Measurements from ENCODE around the gene GFER. TPM values are rescaled to one million over a fixed set of nuclear protein-coding genes. Genes with fewer than 3 reads are reported as not detected.
"Not testable (repeated sequence)": the region's sequence is repeated elsewhere in the genome, so short reads cannot be mapped to it uniquely, and the experiment has no call there.

The GFER gene
- 24.4 and 27.1 TPM in 2 replicates for total RNA-seq

DNA sequence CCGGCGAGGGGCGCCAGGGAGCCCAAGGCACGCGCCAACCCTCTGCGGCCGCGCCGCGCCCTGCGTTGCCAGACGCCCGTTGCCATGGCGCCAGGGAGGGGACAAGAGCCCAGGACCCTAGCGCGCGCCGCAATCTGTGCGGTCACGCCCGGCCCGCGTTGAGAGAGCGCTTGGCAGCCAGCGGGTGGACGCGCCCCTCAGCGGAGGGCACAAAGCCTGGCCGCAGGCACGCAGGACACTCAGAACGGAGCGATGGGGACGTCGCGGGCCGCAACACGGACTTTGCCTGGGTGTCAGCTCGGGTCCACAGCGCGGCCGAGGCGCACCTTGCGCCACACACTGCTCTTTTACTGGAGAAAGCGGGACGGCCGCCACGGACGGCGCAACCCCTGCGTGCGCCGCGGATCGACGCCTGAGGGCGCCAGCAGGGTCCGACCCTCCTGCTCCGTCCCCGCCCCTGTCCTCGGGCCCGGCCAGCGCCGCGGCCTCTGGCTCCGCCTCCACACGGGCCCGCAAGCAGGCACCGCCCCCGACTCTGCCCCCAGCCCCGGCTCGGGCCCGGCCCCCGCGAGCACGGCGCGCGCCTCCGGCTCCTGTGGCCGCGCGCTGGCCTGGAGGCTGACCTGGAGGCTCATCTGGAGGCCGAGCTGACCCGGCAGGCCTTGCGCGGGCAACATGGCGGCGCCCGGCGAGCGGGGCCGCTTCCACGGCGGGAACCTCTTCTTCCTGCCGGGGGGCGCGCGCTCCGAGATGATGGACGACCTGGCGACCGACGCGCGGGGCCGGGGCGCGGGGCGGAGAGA lies at the start of gene GFER:
Gene GFER, plus strand, starts transcription at position 650 of the 803 bp plus-strand sequence. Its CDS starts 26 bp downstream, at position 676.
- intact Hi-C loops (cut with micrococcal nuclease): loop anchor here (1.0 kb wide), 2 partner anchors 8 to 11 kb away; partner anchors contain the start of gene TBL3

DNA sequence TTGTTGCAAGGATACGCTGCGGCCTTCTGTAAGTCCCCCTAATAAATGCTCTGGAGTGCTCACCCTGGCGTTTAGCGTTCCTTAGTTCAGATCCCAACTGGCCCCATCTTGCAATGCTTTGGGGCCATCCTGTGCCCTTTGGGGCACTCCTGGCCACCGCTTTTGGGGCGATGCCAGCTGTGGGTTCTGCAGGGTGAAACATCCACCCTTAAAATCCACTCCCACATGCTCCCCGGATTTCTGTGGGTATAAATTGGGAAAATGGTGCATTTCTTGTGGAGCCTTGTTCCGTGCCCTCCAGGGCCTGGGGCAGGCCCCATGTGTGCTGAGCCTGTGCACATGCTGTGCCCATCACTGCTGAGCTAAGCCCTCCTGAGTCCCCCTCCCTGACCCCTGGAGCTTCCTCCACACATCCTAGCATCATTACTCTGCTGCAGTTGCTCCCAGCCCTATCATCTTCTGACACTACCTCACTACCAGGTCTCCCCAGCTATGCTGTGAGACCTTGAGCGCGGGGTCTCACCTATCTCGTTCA lies 47.0 kb upstream of the GFER start:
- intact Hi-C loops (cut with micrococcal nuclease): no loop called here

DNA sequence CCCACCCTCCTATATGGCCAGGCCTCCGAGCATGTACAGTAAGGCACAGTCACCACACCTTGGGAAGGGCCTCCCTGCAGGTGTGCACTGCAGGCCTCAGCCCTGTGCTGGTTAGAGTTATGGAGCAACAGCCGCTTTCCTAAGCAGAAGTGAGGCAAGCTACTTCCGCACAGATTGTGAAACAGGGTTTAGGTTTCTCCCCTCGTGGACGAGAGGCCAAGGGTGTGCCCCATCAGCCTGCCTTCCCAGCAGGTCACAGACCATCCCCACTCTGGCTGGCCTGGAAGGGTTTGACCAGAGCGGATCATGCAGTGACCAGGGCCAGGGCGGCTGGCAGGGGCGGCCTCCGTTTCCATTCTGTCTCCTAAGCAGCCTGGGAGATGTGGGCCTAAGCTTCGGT lies 45.7 kb upstream of the GFER start:
- intact Hi-C loops (cut with micrococcal nuclease): no loop called here

DNA sequence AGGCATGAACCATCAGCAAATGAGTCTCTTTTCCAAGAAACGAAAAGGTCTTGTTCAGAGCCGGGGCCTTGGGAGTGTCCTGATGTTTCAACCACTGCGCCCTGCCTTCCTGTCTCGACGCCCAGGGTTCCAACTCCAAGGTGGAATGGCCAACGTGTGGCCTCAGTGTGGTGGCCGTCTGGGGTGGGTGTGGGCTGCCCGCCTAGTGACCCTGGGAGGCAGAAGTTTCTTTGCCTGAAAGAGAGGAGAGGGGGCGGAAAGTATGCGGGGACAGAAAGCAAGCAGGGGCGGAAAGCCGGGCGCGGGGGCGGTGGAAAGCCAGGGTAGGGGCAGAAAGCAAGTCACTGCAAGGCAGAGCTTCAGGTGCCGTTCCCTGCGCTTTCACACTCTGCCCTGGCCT lies 45.1 kb upstream of the GFER start:
- intact Hi-C loops (cut with micrococcal nuclease): no loop called here

DNA sequence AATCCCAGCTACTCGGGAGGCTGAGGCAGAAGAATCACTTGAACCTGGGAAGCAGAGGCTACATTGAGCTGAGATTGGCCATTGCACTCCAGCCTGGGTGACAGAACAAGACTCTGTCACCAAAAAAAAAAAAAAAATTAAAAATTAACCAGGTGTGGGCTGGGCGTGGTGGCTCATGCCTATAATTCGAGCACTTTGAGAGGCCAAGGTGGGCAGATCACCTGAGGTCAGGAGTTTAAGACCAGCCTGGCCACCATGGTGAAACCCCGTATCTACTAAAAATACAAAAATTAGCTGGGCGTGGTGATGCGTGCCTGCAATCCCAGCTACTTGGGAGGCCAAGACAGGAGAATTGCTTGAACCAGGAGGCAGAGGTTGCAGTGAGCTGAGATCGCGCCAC lies 44.2 kb upstream of the GFER start:
- intact Hi-C loops (cut with micrococcal nuclease): not testable (repeated sequence)

DNA sequence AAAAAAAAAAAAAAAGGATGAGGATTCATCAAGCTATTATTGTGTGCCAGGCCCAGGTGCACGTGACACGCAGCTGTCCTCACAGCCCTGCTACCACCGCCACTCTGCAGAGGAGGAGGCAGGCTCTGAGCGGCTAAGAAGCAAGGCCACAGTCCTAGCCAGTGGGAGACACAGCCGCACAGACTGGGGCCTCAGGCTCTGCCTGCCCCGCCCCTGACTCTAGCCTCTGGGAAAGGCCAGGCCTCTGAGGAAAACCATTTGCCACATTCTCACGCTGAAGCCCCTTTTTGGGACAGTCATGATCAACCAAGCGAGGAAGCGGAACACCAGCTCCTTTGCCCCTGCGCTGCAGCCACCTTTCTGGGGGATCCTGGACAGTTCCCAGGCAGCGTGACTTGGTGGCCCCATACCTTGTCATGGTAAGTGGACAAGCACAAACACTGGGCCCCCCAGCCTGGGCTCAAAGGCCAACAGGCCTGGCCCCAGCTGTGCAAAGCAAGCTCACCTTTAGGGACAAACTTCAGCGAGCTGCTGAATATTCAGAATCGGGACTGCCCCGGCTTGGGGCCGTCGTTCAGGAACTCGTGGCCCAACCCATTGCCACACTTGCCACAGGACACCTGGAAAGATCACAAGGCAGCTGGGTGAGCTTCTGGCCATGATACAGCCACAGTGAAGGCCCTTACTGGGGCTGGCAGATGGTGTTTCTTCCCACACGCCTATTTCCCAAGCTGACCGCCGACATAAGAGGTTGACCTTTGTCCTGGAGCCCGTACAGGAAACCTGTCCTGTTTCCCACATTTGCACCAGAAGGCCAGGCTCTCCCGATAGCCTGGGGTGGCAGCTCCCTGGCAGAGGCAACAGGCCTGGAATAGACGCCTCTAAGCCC lies 43.5 kb upstream of the GFER start:
- intact Hi-C loops (cut with micrococcal nuclease): no loop called here

DNA sequence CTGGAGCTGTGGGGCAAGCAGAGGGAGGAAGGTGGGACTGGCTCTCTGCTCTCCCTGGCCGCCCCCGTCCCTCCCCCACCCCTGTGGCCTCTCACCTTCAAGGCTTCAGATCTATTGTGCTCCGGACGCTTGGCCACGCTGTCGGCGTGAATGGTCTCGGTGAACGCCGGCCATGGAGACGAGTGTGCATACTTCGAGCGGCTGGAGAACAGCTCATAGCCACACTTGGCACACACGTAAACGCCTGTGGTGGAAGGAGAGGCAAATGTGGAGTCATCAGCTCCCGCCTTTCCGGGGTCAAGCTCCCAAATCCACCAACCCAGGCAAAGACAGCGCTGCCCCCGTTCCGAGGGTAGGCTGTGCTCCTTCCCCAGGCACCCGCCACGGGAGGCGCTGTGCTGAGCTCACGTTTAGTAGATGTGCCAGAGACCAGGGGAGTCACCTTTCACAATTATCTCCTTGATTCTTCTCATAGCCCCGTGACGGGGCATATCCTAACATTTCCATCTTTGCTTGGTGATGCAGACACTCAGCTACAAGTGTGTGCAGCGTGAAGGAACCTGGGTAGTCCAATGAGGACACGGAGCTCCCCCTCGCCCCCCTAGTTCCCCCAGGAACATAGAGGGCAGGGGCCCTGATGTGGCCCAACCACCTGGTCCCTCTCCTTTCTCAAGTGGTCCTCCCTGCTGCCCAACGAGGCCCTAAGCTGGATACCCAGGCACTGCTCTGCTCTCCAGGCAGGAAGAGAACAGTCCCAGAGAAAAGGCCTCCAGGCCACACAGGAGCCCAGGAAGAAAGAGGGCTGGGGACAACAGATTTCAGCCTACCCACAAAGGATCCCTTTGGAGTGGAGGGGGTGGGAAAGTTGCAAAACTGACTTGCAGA lies 42.6 kb upstream of the GFER start:
- intact Hi-C loops (cut with micrococcal nuclease): loop anchor here (2.0 kb wide), 1 partner anchor 23 kb away; the partner anchor contains the start of gene RPS2

DNA sequence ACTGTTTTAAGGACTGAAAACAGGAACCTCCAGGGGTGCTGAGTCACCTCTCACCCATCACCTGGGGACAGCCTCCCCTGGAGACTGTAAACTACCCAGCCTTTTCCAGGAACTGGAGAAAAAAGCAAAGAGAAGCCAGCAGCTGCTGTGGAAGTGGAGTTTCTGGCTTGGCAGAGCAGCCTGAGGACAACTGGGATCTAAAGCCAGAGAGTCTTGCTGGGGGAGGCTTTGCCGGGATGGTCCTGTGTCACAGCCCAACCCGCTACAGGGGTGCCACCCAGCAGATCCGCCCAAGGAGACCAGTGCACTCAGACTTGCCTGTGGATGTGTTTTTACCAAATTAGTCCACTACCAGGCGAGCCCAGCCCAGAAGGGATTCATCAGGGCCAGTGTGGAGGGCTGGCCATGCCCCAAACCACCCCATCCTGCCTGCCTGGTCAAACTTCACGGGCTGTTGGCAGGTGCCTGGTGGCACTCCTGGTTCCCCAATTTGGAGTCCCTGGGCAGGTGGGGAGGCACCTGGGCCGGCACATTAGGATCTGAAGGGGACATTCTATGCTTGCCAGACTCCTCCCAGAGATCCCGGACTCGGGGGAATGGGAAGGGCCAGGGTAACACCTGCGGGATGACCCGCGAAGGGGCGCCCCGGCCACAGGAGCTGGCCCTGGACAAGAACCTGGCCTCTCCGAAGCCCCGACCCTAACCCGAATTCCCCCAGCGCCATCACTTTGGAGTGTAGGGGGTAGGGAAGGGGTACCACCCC lies 41.8 kb upstream of the GFER start:
- intact Hi-C loops (cut with micrococcal nuclease): loop anchor here (2.0 kb wide), 1 partner anchor 23 kb away; the partner anchor contains the start of gene RPS2

DNA sequence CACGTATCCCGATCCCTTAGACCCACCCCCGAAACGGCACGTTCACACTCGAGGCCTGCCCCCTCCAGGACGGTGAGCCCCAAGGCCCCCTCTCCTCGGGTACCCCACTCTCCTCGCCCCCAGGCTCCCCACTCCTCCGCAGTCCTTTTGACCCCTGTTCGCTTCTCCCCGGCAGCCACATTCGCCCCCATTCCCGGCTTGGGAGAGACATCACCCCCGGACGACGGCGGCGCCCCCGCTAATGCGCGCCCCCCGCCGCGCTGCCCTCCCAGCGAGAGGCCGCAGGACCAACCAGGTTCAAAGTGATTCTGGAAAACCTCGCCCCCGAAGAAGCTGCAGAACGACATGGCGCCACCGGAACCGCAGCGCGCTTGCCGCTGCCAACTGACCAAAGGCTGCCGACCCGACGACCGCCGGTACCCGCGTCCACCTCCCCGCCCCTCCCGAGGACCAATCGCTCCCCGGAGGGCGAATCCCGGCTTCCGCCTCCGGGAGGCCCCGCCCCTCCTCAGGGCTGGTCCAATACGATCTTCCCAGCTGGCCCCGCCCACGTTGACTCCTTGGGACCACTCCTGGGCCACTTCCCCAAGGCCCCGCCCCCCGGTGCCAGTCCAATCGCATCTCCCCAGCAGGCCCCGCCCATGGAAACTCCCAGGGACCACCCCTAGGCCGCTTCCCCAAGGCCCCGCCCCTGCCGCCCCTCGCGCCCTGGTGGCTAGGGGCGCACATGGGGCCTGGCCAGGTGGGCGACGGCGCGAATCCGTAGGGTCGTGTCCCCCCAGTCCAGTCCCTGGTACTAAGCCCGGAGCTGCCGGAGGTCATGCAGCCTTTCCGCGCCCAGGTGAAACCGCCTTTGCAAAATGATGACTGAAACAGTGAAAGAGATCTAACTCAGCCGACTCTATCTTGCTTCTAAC lies 40.9 kb upstream of the GFER start, which contains the start of gene MSRB1:
Gene MSRB1, minus strand, starts transcription at position 390 of the 917 bp plus-strand sequence. Its CDS starts 43 bp downstream, at position 347.
- intact Hi-C loops (cut with micrococcal nuclease): loop anchor here (1.0 to 2.0 kb wide), 2 partner anchors 16 to 22 kb away; partner anchors contain the start of genes NDUFB10 and RPS2

DNA sequence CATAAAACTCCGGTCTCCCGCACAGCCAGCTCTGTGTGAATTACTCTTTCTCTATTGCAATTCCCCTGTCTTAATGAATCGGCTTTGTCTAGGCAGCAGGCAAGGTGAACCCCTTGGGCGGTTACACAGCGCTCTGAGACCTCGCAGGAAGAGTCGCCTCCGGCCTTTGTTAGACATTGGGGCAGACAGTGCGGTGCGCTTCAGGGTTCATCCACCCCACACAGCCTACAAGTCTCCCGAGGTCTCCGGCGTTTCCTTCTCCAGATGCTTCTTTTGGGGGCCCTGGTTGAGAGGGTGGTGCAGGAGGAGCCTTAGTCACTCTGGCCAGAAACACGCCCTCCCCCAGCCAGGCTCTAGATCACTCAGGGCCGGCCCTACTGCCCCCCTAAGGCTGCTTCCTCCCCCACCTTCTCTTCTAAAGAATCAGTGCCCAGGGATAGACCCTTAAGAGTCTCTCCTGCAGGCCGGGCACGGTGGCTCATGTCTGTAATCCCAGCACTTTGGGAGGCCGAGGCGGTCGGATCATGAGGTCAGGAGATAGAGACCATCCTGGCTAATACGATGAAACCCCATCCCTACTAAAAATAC lies 39.3 kb upstream of the GFER start:
- intact Hi-C loops (cut with micrococcal nuclease): no loop called here

DNA sequence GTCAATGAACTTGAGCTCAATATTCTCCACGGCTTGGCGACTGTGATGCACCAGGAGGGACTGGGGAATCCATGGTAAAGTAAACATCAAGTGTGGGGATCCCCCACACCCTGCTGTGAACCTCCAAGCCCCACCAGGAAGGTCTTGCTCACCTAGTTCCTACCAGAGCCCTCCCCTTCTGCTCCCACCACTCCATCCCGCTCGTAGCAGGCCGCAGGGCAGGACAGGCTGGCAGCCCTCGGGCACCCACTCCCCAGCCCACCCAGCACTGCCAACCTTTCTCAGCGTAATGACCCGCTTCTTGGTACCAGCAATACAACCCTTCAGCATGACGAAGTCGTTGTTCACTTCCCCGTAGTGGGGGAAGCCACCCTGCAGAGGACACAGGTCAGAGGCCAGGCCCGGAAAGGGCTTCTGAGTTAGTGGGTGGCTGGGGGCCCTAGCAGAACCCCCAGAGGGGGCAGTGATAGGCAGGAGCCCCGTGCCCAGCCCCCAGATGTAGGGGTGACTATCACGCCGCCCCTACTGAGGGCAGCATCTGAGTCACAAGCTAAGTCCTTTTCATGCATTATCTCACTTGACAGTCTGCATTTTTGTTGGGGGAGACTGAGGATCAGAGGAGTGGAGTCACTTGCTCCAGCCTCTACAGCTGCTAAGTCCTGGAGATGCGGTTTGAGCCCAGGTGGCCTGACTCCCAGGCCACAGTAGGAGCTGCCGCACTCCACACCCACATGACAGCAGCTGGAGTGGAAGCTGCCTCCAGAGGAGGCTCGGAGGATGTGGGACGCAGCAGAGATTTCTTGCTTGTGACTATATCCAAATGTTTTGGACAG lies 38.2 kb upstream of the GFER start:
- intact Hi-C loops (cut with micrococcal nuclease): no loop called here

DNA sequence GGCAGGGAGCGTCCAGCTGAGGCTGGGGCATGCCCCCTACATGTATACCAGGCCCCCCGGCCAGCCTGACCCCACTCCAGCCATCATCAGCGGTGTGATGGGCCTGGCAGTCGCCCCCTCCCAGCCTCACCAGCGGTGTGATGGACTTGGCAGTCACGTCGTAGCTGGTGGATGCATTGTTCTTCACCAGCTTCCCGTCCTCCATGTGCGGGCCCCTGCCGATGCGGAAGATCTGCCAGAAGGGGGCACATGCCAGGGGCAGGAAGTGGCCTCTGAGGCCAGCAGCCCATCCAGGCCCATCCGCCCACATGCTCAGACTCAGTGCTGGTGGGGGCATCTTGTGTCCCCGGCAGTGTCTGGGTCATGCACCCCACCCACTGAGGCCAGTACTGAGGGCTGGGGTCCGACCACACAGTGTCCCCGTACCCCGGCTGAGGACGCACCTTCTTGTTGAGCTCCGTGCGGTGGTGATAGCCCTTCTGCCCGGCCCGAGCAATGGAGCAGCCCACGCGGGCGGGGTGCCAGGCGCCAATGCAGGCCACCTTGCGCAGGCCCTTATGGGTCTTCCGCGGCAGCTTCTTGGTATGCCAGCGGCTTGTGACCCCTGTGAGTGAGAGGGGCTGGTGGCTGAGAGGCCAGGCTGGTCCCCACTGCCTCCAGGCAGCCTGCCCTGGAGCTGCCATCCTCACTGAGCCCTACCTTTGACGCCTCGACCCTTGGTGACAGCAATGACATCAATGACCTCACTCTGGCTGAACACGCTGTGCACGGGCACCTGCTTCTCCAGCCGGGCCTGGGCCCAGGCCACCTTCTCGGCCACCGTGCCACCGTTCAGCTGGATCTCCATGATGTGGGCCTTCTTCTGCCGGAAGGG lies 37.3 kb upstream of the GFER start:
- intact Hi-C loops (cut with micrococcal nuclease): no loop called here

DNA sequence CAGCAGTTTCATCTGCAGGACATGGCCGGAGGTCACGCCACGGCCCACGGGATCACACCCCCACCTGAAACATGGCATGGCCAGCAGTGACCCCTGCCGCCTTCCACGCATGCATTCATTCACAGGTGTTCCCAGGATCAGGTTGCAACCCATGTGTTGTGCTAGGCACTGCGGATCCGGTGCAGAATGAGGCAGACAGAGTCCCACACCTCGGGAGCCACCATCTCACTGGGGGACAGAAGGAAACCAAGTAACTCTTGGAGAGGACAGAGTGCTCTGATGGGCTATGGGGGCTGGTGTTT lies 36.7 kb upstream of the GFER start:
- intact Hi-C loops (cut with micrococcal nuclease): no loop called here

DNA sequence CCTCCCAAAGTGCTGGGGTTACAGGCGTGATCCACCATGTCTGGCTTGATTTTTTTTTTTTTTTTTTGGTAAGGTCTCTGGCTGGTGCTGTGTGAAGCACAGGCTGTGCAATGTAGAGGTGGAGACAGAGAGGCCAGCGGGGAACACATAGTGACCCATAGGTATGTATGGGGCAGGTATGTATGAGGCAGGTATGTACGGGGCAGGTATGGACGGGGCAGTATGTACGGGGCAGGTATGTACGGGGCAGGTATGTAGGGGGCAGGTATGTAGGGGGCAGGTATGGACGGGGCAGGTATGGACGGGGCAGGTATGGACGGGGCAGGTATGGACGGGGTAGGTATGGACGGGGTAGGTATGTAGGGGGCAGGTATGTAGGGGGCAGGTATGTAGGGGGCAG lies 34.5 kb upstream of the GFER start:
- intact Hi-C loops (cut with micrococcal nuclease): no loop called here

DNA sequence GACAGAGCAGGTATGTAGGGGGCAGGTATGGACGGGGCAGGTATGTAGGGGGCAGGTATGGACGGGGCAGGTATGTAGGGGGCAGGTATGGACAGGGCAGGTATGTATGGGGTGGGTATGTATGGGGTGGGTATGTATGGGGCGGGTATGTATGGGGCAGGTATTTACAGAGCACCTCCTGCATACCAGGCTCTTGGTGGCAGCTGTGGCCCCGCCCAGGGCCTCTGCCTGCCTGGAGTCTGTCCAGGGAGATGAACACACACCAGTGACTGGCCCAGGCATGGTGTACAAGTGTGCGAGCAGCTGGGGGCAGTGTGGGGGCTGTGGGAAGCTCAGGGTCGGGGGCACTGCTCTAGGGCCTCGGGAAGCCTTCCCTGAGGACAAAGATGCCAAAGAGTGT lies 33.9 kb upstream of the GFER start:
- intact Hi-C loops (cut with micrococcal nuclease): no loop called here

DNA sequence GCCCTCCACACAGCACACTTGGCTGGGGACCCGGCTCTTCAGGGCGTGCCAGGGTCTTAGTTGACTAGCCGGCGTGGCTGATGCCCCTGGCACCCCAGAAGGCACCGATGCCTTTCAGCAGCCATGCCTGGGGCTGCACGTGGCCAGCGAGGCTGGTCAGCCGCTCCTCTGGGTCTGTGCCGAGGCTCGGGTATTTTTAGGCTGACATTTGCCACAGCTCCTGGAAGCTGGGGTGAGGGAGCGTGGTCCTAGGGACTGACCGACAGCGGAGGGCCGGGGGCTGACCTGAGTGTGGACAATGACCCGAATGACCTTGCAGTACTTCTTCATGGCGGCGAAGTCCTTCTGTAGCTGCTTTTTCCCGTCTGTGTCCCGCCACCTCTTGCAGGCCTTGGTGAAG lies 33.4 kb upstream of the GFER start:
- intact Hi-C loops (cut with micrococcal nuclease): no loop called here

DNA sequence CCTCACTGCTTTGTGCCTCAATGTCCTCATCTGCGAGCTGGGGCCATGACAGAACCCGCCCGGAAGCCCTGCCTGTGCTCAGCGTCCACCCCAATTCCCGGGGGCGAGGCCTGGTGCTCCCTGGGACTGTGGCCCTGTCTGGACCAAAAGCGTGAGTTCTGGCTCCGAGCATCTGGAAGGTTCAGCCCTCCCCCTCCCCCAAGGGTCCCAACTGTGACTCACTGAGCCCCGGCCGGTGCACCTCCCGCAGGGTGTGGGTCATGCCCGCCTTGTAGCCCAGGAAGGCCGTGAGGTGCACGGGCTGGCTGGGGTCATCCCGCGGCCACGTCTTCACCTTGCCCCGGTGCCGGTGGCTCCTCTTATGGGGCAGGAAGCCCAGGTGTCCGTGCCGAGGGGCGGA lies 30.3 kb upstream of the GFER start:
- intact Hi-C loops (cut with micrococcal nuclease): no loop called here
